Adrenal gland (tissue), 5 donors: ENCODE data around the gene RMP24.

Source experiments
- POLR2A ChIP-seq, 2 donors: fragments of 450-650 bp; IDR thresholded peaks; one replicate each; pipeline ENCODE4 v1.6.1; 2017; ENCODE audit warnings: antibody characterized with exemption in 2 of 2, mild to moderate bottlenecking in 2 of 2, moderate library complexity in 1 of 2
- TF ChIP-seq, protein P1 (sequence below), 6 experiments: fragments of 450-650 bp in 4 of 6; fragments of 200-600 bp in 2 of 6; sonication (generic) in 1 of 6; IDR thresholded peaks; 1 replicate in 5 of 6; 2 replicates in 1 of 6; pipeline versions ENCODE4 v1.5.1 to v1.8.0; 2016 to 2021; ENCODE audit warnings: antibody characterized with exemption in 6 of 6, mild to moderate bottlenecking in 2 of 6, moderate library complexity in 1 of 6
- donor health status: DM: no; HTN: no; CAD: no.

DNA sequence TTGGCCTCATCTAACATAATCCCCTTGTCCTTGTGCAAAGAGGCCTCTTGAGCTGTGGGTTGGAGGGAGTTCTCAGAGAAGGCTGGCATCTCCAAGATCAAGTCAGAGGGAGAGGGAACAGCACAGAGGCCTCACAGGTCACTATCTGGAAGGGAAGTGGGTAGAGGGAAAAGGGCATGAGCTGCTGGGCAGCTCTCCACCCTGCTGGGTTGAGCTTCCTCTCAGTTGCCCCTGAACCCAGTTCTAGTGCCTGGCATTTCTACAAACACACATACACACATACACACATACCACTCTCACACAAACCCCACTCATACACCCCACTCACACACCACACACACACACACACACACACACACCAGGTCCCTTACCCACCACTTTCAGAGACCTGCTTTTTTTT, 30.3 kb upstream of the RMP24 start:
- TF ChIP-seq, protein P1, sequence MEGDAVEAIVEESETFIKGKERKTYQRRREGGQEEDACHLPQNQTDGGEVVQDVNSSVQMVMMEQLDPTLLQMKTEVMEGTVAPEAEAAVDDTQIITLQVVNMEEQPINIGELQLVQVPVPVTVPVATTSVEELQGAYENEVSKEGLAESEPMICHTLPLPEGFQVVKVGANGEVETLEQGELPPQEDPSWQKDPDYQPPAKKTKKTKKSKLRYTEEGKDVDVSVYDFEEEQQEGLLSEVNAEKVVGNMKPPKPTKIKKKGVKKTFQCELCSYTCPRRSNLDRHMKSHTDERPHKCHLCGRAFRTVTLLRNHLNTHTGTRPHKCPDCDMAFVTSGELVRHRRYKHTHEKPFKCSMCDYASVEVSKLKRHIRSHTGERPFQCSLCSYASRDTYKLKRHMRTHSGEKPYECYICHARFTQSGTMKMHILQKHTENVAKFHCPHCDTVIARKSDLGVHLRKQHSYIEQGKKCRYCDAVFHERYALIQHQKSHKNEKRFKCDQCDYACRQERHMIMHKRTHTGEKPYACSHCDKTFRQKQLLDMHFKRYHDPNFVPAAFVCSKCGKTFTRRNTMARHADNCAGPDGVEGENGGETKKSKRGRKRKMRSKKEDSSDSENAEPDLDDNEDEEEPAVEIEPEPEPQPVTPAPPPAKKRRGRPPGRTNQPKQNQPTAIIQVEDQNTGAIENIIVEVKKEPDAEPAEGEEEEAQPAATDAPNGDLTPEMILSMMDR (IDR thresholded peaks at IDR 0.05) = no peak
- TF ChIP-seq POLR2A (IDR thresholded peaks at IDR 0.05) = no peak
